ENCODE measurements around the gene ACTG1.
A peak's percentile ranks its signal among the peaks of the same experiment; 100 is the strongest.

ACTG1 gene

DNA sequence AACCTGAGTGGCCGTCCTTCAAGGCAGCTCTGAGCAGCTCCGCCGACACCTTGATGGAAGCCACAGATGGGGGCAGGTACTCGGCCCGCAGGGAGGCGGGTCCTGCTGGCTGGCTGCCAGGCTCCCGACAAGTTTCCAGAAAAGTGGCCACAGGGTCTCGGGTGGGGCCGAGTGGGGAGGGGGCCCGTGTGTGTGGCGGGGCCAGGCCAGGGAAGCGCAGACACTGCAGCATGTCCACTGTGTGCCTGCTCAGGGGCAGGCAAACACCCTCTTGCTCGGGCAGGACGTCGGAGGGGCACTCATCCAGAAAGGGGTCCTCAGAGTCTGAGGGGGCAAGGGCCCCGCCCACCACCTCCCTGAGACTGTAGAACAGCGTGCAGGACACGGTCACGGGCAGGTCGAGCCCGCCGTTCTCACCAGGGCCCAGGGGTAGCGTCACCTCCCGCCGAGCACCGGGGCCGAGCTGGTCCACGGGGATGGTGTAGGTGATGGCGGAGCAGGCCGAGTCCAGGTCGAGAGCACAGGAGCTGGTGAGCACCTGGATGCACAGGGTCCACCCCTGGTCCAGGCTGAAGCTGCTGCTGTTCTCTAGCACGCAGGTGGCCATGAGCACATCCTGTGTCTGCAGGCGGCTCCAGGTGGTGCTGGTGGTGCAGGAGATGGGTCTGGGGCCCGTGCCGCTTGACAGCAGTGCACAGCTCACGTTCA is 34.5 kb upstream of the ACTG1 start:
- H3K27me3 ChIP-seq = no peaks in the 10 kb centered on the region
- peaks cover 36% of the 10 kb centered on the region for H4K20me1 ChIP-seq
- H3K9me3 ChIP-seq = no peaks in the 10 kb centered on the region
- no peak overlapping the region for H3K4me2 ChIP-seq
- TF ChIP-seq Cebpa-rat (IDR thresholded peaks at IDR 0.05) = no peak
- peaks cover 88% of the 10 kb centered on the region for H3K36me3 ChIP-seq
- H3K4me3 ChIP-seq = no peak overlapping the region
- peaks cover 25% of the 10 kb centered on the region for H3K4me1 ChIP-seq
- no peak overlapping the region for H3K9ac ChIP-seq
- no peak overlapping the region for H3K27ac ChIP-seq

DNA sequence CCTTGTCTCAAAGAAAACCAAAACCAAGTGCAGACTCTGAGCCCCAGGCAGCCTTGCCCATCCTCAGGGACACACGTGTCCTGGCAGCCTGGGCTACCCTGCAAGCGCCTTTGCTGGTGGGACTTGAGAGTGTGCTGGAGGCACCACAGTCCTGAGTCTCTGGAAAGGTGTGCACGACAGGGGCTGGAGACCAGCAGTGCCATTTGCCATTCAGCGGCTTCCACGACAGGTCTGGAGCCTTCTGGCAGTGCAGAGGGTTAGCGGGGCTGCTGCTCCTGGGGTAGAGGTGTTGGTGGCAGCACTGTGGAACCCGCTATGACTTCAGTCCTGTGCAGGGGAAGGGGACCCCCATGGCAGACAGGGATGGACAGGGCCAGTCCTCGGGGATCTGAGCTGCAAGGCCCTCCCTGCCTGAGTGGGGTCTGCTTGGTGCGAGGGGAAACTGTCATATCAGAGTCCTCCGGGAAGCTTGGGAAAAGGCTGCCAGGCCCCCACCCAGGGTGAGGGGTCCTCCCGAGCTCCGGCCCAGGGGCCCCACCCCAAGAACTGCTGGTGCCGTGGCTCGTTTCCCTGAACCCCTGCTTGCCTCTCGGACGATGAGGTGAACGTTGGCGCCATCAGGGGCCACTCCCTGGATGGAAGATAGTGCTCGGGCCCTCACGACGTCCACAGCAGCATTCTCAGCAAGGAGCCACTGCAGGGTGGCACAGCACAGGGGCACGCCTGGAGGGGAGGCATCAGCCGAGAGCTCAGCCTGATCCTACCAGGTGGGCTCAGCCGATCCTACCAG is 32.8 kb upstream of the ACTG1 start:
- no peak for TF ChIP-seq Cebpa-rat (IDR thresholded peaks at IDR 0.05)
- Histone ChIP-seq H3K9me3 (no peaks in the 10 kb centered on the region), H3K9ac (no peak overlapping the region), H3K27ac (no peak overlapping the region), H3K4me1 (peaks cover 13% of the 10 kb centered on the region), H3K4me3 (no peak overlapping the region), H4K20me1 (peaks cover 22% of the 10 kb centered on the region), H3K4me2 (no peak overlapping the region), H3K36me3 (peaks cover 96% of the 10 kb centered on the region), H3K27me3 (no peaks in the 10 kb centered on the region)

DNA sequence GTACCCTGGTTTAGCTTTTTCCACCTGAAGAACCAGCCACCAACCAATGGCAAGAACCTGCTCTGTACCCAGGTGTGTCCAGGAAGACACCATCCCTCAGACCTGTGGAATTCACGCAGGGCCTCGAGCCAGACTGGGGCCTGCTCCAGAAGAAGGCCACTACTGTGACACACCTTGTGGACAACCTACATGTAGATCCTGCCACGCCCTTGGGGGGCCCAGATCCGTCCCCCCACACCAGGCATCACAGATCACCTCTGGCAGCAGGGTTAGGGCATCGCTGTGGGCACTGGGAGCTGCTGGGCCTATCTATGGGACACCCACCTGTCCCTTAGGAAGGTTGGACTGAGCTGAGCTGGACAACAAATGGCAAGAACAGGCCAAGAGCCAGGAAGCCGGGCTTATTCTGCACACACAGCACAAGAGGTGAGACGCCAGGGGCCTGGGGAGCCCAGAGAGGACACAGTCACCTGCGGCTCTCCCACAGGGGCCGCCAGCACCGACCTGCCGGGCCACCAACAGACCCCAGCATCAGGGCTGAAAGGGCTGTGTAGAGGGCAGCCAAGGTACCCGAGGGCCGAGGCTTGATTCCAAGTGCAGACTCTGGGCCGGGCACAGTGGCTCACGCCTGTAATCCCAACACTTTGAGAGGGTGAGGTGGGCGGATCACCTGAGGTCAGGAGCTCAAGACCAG is 31.8 kb upstream of the ACTG1 start:
- no peaks in the 10 kb centered on the region for H3K9me3 ChIP-seq
- H3K27ac ChIP-seq = no peak overlapping the region
- no peak overlapping the region for H3K4me3 ChIP-seq
- peaks cover 96% of the 10 kb centered on the region for H3K36me3 ChIP-seq
- peaks cover 13% of the 10 kb centered on the region for H4K20me1 ChIP-seq
- no peak overlapping the region for H3K4me2 ChIP-seq
- H3K9ac ChIP-seq = no peak overlapping the region
- TF ChIP-seq Cebpa-rat (IDR thresholded peaks at IDR 0.05) = no peak
- no peaks in the 10 kb centered on the region for H3K27me3 ChIP-seq
- H3K4me1 ChIP-seq = peaks cover 4% of the 10 kb centered on the region; the same call in 1 of the 2 replicates

DNA sequence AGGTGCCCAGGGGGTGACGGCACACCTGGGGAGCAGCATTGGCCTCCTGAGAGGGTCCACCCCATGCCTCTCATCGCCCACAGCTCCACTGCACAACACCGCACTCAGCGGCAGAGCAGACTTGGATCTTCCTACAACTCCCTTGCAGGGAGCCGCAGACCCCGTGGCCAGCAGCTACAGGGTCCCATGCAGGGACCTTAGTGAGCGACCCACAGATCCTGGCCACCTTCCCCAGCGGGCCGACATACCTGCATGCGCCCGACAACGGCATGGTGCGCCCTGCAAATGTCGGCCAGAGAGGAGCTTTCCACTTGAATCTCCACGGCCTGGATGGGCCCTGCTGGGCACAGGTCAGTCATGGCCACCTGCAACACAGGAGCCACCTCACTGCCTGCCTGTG is 31.2 kb upstream of the ACTG1 start:
- H4K20me1 ChIP-seq = peaks cover 15% of the 10 kb centered on the region
- H3K27ac ChIP-seq = 0 out of 2 replicates have a peak overlapping the region, but pooled peaks have one; percentile 13
- peaks cover 96% of the 10 kb centered on the region for H3K36me3 ChIP-seq
- H3K27me3 ChIP-seq = no peaks in the 10 kb centered on the region
- TF ChIP-seq Cebpa-rat (IDR thresholded peaks at IDR 0.05) = no peak
- no peak overlapping the region for H3K4me2 ChIP-seq
- H3K9me3 ChIP-seq = no peaks in the 10 kb centered on the region
- peaks cover 11% of the 10 kb centered on the region for H3K4me1 ChIP-seq
- no peak overlapping the region for H3K9ac ChIP-seq
- H3K4me3 ChIP-seq = no peak overlapping the region

DNA sequence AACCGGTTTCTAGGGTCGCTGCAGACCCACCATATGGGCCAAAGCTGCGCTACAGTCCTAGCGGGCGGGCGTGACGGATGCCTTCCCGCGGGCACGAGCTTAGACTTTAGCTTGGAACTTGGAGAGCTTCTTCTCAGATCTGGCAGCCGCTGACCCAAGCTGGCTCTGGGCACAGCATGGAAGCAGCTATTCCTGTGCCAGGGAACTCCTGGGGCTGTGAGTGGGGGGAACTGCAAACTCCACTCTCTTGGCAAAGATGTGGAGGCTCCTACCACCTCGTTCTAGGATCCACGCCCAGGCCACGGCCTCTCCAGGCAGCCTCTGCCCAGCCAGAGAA is 30.7 kb upstream of the ACTG1 start:
- no peak overlapping the region for H3K4me2 ChIP-seq
- no peaks in the 10 kb centered on the region for H3K9me3 ChIP-seq
- no peak overlapping the region for H3K4me3 ChIP-seq
- no peak overlapping the region for H3K9ac ChIP-seq
- H3K36me3 ChIP-seq = peaks cover 97% of the 10 kb centered on the region
- H3K27ac ChIP-seq = peak overlapping the region; percentile 13; the same call in 1 of the 2 replicates
- peaks cover 19% of the 10 kb centered on the region for H4K20me1 ChIP-seq
- no peaks in the 10 kb centered on the region for H3K27me3 ChIP-seq
- no peak for TF ChIP-seq Cebpa-rat (IDR thresholded peaks at IDR 0.05)
- H3K4me1 ChIP-seq = peaks cover 16% of the 10 kb centered on the region

DNA sequence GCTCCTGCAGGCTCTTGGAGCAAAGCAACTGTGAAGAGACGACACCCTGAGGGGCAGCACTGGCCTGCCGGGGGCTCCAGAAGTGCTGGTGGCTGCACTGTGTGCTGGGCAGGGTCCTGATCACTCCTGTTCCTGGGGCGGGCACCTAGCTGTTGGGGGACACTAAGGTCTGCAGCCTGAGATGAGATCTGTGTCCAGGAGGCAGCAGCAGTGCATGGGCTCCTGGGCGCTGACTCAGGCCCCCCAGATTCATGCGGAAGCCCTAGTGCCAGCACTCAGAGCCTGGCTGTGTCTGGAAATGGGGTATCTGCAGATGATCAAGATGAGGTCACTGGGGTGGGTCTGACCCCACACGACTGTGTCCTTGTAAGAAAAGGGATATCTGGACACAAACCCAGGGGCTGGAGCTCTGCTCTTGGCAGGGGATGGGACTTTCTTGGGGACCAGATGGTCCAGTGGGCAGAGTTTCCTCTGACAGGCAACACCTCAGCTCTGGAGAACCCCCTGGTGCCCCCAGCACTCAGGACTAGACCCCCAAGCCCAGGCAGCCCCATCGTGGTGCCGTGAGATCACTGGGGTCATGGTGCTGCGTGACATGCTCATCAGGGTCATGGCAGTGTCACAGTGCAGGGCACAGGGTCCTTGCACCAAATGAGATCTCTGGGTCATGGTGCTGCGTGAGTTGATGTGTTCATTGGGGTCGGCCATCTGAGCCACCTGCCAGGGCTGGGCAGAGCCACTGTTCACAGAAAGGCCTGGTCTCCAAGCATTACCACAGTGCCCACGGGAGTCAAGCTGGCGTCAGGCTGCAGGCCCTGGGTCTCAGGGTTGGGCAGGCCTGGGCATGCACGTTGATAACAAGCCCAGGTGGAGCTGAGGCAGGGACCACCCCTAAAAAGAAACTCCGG is 30.1 kb upstream of the ACTG1 start:
- TF ChIP-seq Cebpa-rat (IDR thresholded peaks at IDR 0.05) = no peak
- Histone ChIP-seq H3K4me3 (no peak overlapping the region), H3K27ac (0 out of 2 replicates have a peak overlapping the region, but pooled peaks have one; percentile 13), H4K20me1 (peaks cover 25% of the 10 kb centered on the region), H3K4me2 (no peak overlapping the region), H3K27me3 (peaks cover under 1% of the 10 kb centered on the region; the same call in 1 of the 2 replicates), H3K4me1 (peaks cover 22% of the 10 kb centered on the region), H3K9me3 (no peaks in the 10 kb centered on the region), H3K36me3 (peaks cover 94% of the 10 kb centered on the region), H3K9ac (no peak overlapping the region)

DNA sequence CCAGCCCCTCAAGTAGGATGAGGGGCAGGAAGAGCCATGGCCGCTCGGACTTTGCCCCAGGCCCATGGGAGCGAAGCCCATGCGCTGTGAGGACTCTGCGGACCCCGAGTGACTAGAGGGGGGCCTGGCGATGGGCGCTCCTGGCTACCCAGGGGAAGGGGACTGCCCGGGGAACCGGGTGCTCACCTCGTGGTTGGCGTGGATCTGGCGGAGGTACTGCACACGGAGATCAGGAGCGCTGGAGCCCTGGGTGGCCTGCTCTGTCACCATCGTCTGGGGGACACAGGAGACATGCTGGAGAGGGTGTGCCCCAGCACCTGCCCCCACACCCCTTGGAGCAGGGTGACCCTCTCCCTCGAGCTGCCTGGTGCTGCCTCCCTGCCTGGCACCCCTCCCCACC is 28.5 kb upstream of the ACTG1 start:
- H3K4me1 ChIP-seq = peaks cover 30% of the 10 kb centered on the region
- peaks cover 14% of the 10 kb centered on the region for H3K27me3 ChIP-seq
- H4K20me1 ChIP-seq = peaks cover 37% of the 10 kb centered on the region
- H3K27ac ChIP-seq = no peak overlapping the region
- TF ChIP-seq Cebpa-rat (IDR thresholded peaks at IDR 0.05) = no peak
- no peak overlapping the region for H3K4me3 ChIP-seq
- no peaks in the 10 kb centered on the region for H3K9me3 ChIP-seq
- no peak overlapping the region for H3K4me2 ChIP-seq
- H3K9ac ChIP-seq = no peak overlapping the region
- peaks cover 78% of the 10 kb centered on the region for H3K36me3 ChIP-seq

DNA sequence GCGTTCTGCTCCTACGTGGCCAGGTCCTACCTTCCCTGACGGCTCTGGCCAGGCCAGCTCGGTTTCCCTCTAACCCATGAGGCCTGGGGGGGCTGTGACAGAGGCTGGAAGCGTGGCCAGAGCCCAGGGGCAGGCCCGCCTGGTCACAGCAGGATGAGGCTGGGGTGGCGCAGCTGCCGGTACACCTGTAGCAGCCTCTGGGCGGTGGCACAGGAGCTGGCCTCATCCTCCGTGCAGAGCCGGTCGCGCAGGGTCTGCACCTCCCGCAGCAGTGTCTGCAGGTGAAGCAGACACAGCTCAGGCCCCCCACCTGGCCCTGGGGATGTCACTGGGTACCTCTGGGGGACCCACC is 28.1 kb upstream of the ACTG1 start:
- Histone ChIP-seq H3K9me3 (no peaks in the 10 kb centered on the region), H3K4me2 (no peak overlapping the region), H4K20me1 (peaks cover 39% of the 10 kb centered on the region), H3K4me1 (peaks cover 30% of the 10 kb centered on the region), H3K36me3 (peaks cover 74% of the 10 kb centered on the region), H3K9ac (no peak overlapping the region), H3K27ac (no peak overlapping the region), H3K27me3 (peaks cover 18% of the 10 kb centered on the region), H3K4me3 (no peak overlapping the region)
- TF ChIP-seq Cebpa-rat (IDR thresholded peaks at IDR 0.05) = no peak

DNA sequence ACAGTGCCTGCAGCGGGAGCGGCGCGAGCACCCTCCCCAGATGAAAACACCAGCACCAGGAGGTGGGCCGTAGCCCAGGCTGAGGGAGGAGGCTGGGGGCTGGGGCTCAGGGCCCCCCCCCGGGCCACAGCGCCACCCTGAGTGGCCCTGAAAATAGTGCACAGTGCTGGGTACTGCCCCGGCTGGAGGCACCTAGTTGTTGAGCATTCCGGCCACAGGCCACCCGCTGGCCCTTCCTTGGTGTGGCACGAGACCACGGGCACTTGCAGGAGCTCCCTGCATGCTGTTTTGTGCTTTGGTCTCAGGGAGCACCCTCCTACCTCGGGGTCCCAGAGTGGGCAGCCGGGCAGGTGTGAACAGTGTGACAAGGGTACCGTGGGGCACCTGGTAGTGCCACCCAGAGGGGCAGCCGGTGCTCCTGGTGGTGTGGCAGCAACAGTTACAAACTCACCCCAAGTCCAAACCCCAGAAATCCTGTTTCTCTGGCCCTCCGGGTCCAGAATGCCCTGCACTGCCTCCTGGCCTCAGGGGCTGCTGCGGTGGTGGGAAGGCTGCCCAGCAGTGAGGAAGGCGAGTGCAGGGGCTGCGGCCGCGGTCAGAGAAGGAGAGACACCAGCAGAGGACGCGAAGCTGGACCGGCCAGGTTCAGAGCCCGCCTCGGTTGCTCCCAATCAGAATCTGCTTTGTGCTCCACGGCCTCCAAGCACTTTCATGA is 27.5 kb upstream of the ACTG1 start:
- Histone ChIP-seq H3K4me2 (no peak overlapping the region), H4K20me1 (peaks cover 39% of the 10 kb centered on the region), H3K9me3 (no peaks in the 10 kb centered on the region), H3K27me3 (peaks cover 18% of the 10 kb centered on the region), H3K9ac (no peak overlapping the region), H3K4me1 (peaks cover 30% of the 10 kb centered on the region), H3K4me3 (no peak overlapping the region), H3K36me3 (peaks cover 68% of the 10 kb centered on the region), H3K27ac (no peak overlapping the region)
- TF ChIP-seq Cebpa-rat (IDR thresholded peaks at IDR 0.05) = no peak

All from BLaER1 (cell line).